ENCODE data around the gene GRID1. TPM values are rescaled to one million over a fixed set of nuclear protein-coding genes. Genes with fewer than 3 reads are reported as not detected.

Gene GRID1
- total RNA-seq, 4 donors from 2014 or later, result 0.88 to 7.3 (median 4.1) TPM

DNA sequence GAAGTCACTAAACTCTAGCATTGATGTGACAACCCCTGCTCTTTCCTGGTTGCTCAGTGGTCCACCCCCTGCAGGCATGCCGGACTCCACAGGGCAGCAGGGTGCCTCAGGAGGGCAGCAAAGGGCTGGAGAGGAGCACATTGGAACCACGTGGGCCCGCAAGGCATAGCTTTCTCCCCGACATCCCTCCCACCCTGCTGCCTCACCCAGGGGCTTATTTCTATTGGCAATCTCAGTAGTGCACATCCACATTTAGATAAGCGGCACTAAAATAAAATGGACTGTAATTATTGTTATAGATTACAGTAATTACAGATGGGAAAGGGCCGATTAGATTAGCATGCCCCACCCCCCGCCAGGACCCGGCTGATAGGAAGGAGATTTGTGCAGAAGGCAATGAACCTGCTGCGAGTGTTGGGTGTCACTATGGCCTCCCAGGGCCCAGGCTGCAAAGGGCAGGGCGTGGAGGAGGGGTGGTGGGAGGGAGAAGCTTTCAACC is 580.1 kb downstream of the GRID1 start:
- DNase-seq, result no peak
- Histone ChIP-seq H3K27me3 (no peaks in the 10 kb centered on the region), H3K36me3 (no peaks in the 10 kb centered on the region), H3K4me1 (no peaks in the 10 kb centered on the region), H3K4me3 (no peak overlapping the region), H3K9me3 (no peaks in the 10 kb centered on the region), H3K27ac (no peak overlapping the region)
- intact Hi-C loops (cut with DNase I; ENCODE audit: low total_unique reads), result no loop called here
- TF ChIP-seq, protein P1, sequence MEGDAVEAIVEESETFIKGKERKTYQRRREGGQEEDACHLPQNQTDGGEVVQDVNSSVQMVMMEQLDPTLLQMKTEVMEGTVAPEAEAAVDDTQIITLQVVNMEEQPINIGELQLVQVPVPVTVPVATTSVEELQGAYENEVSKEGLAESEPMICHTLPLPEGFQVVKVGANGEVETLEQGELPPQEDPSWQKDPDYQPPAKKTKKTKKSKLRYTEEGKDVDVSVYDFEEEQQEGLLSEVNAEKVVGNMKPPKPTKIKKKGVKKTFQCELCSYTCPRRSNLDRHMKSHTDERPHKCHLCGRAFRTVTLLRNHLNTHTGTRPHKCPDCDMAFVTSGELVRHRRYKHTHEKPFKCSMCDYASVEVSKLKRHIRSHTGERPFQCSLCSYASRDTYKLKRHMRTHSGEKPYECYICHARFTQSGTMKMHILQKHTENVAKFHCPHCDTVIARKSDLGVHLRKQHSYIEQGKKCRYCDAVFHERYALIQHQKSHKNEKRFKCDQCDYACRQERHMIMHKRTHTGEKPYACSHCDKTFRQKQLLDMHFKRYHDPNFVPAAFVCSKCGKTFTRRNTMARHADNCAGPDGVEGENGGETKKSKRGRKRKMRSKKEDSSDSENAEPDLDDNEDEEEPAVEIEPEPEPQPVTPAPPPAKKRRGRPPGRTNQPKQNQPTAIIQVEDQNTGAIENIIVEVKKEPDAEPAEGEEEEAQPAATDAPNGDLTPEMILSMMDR (IDR thresholded peaks at IDR 0.05), result no peak
- no peak for TF ChIP-seq POLR2A (IDR thresholded peaks at IDR 0.05)

DNA sequence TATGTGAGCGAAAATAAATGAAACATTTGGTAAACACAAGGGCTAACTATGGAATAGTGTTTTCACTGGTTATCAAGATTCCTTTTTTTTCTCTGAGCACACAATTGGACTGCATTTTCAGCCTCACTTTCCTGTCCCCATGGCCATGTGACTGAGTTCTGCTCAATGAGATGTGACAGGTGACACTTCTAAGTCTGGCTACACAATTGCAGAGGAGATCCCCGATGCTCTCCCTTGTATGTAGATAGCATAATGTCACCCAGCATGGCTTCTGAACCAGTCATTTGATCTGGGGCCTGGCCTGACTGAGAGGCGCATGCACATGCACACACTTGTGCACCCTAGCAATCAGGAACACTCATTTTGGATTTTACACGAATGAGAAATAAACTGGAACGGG is 581.8 kb downstream of the GRID1 start:
- no peaks in the 10 kb centered on the region for H3K27me3 ChIP-seq
- H3K4me3 ChIP-seq, result no peak overlapping the region
- no peaks in the 10 kb centered on the region for H3K4me1 ChIP-seq
- H3K9me3 ChIP-seq, result no peaks in the 10 kb centered on the region
- TF ChIP-seq, protein P1 (IDR thresholded peaks at IDR 0.05), result no peak
- no peak for TF ChIP-seq POLR2A (IDR thresholded peaks at IDR 0.05)
- DNase-seq, result no peak
- H3K36me3 ChIP-seq, result no peaks in the 10 kb centered on the region
- intact Hi-C loops (cut with DNase I; ENCODE audit: low total_unique reads), result no loop called here
- H3K27ac ChIP-seq, result no peak overlapping the region

DNA sequence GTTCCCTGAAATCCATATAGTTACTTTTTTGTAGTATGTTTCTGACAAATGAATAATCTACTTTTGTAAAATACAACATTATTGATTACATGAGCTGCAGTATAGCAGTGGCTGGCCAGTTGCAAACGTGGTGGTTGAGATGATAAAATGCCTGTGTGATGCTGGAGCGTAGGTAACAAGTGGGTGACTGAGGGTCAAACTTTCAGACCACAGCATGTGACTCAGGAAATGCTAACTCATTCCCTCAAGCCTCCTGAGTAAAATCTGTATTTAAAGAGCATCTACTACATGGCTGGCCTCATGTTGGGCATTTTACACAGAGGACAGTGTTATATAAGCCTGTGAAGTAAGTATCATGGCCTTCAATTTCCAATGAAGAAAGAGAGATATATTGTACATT is 585.2 kb downstream of the GRID1 start:
- H3K27me3 ChIP-seq, result no peaks in the 10 kb centered on the region
- H3K9me3 ChIP-seq, result no peaks in the 10 kb centered on the region
- DNase-seq, result no peak
- H3K27ac ChIP-seq, result no peak overlapping the region
- no peak for TF ChIP-seq POLR2A (IDR thresholded peaks at IDR 0.05)
- TF ChIP-seq, protein P1 (IDR thresholded peaks at IDR 0.05), result no peak
- intact Hi-C loops (cut with DNase I; ENCODE audit: low total_unique reads), result no loop called here
- no peak overlapping the region for H3K4me3 ChIP-seq
- no peaks in the 10 kb centered on the region for H3K36me3 ChIP-seq
- H3K4me1 ChIP-seq, result no peaks in the 10 kb centered on the region

DNA sequence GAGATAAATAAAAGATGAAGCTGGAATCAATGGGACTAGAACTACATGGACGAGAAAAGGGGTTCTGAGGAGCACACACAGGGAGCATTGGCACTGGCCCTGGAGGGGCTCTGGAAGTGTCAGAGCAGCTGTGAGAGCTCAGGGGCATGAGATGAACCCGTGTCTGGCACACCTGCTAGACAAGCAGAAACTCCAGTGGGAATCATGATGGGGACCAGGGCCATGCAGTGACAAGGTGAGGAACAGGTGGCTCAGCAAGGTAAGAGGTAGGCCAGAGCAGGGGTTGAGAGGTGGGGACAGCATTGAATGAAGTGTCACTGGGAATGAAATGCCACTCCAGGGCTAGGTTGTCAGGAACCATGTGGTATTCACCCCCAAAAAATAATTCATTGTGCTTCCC is 588.5 kb downstream of the GRID1 start:
- H3K36me3 ChIP-seq, result no peaks in the 10 kb centered on the region
- no peak for DNase-seq
- no peaks in the 10 kb centered on the region for H3K4me1 ChIP-seq
- H3K27ac ChIP-seq, result no peak overlapping the region
- H3K27me3 ChIP-seq, result no peaks in the 10 kb centered on the region
- TF ChIP-seq, protein P1 (IDR thresholded peaks at IDR 0.05), result no peak
- no peaks in the 10 kb centered on the region for H3K9me3 ChIP-seq
- no peak overlapping the region for H3K4me3 ChIP-seq
- intact Hi-C loops (cut with DNase I; ENCODE audit: low total_unique reads), result no loop called here

DNA sequence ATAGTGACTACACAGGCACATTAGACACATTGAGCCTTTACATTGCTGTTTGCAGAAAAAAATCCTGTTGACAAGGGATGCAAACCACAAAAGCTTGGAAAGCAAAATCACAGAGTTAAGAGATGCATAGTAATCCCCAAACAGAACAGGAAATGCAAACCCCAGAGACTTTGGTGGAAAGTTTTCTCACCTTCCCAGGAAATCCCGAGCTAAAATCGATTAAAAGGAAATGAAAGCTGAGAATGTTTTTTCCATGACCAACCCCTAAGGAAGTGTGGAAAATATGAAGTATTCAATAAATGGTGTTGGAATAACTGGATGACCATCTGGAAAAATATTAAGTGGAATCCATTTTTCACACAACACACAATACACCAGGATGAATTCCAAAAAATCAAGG is 598.7 kb downstream of the GRID1 start:
- no peaks in the 10 kb centered on the region for H3K9me3 ChIP-seq
- no peak for TF ChIP-seq POLR2A (IDR thresholded peaks at IDR 0.05)
- TF ChIP-seq, protein P1 (IDR thresholded peaks at IDR 0.05), result no peak
- intact Hi-C loops (cut with DNase I; ENCODE audit: low total_unique reads), result no loop called here
- H3K27ac ChIP-seq, result no peak overlapping the region
- no peaks in the 10 kb centered on the region for H3K27me3 ChIP-seq
- DNase-seq, result no peak
- no peaks in the 10 kb centered on the region for H3K4me1 ChIP-seq
- no peak overlapping the region for H3K4me3 ChIP-seq
- H3K36me3 ChIP-seq, result no peaks in the 10 kb centered on the region
